Spinal cord (tissue), 10 donors: ENCODE measurements around the gene C1QTNF1. TPM values are rescaled to one million over a fixed set of nuclear protein-coding genes. Genes with fewer than 3 reads are reported as not detected.
"Not testable (repeated sequence)": the region's sequence is repeated elsewhere in the genome, so short reads cannot be mapped to it uniquely, and the experiment has no call there.

Source experiments
- DNase-seq, 6 donors: peaks; one replicate each; pipeline versions ENCODE4 v3.0.0 to v3.0.0-alpha.2; 2013 to 2015; ENCODE audit warnings: low spot score in 6 of 6, low read depth in 4 of 6
- H3K27ac ChIP-seq: one replicate; pipeline ENCODE4 v1.5.1; 2013; ENCODE audit warnings: low read depth, low read length, control low read depth
- H3K27me3 ChIP-seq: one replicate; pipeline ENCODE4 v1.6.1; 2013; ENCODE audit warnings: low read length; ENCODE audit not compliant: control insufficient read depth, insufficient read depth
- H3K36me3 ChIP-seq: one replicate; pipeline ENCODE4 v1.6.1; 2013; ENCODE audit warnings: low read length; ENCODE audit not compliant: control insufficient read depth, insufficient read depth
- H3K4me1 ChIP-seq: one replicate; pipeline ENCODE4 v1.6.1; 2013; ENCODE audit warnings: low read length; ENCODE audit not compliant: control insufficient read depth, insufficient read depth
- H3K4me3 ChIP-seq: one replicate; pipeline ENCODE4 v1.5.1; 2013; ENCODE audit warnings: low read depth, low read length, control low read depth
- H3K9me3 ChIP-seq: one replicate; pipeline ENCODE4 v1.6.1; 2013; ENCODE audit warnings: low read length; ENCODE audit not compliant: control insufficient read depth, insufficient read depth
- WGBS: methylation state at CpG from one replicate; pipeline ENCODE4 v1.1.5; 2013; ENCODE audit warnings: missing lambda C conversion rate; ENCODE audit not compliant: insufficient coverage; 5-methylcytosine and 5-hydroxymethylcytosine counted together
- polyA plus RNA-seq, 2 donors: library from polyadenylated mRNA; unstranded; fragments of 120-200 nt; gene quantifications; one replicate each; pipeline ENCODE4 v1.2.1, GENCODE V29; 2013; ENCODE audit not compliant: insufficient read length in 2 of 2
- total RNA-seq, 2 donors: library from RNA; depleted of rRNA in 1 of 2; stranded (reverse); fragments of 120-200 nt in 1 of 2; fragments of >200 nt in 1 of 2; gene quantifications; one replicate each; pipeline versions ENCODE4 v1.2.3 to v1.2.4, GENCODE V29; 2013 to 2014
- donor health status: healthy.

C1QTNF1 gene
- total and polyA plus RNA-seq, 4 donors = 4.0 to 15.5 (median 8.0) TPM

- no peaks in the 10 kb centered on the region for H3K36me3 ChIP-seq
- H3K27me3 ChIP-seq = peaks cover 64% of the 10 kb centered on the region
- H3K27ac ChIP-seq = no peak overlapping the region
- peaks cover 42% of the 10 kb centered on the region for H3K4me1 ChIP-seq
- no peak overlapping the region for H3K4me3 ChIP-seq
- 73% methylated on average over 5 of the region's 12 CpGs for WGBS
- DNase-seq = no peak
- no peaks in the 10 kb centered on the region for H3K9me3 ChIP-seq
Observed at GRCh38 chr17:79023180-79023705, 726 bp upstream of the C1QTNF1 start.

- DNase-seq = no peak
- WGBS = 52% methylated on average over 20 of the region's 31 CpGs
- H3K27me3 ChIP-seq = peaks cover 71% of the 10 kb centered on the region
- no peak overlapping the region for H3K27ac ChIP-seq
- peaks cover 39% of the 10 kb centered on the region for H3K4me1 ChIP-seq
- H3K36me3 ChIP-seq = no peaks in the 10 kb centered on the region
- no peaks in the 10 kb centered on the region for H3K9me3 ChIP-seq
- peak overlapping the region; percentile 46 for H3K4me3 ChIP-seq
Observed at GRCh38 chr17:79024901-79025737, 1.1 kb downstream of the C1QTNF1 start.

DNA sequence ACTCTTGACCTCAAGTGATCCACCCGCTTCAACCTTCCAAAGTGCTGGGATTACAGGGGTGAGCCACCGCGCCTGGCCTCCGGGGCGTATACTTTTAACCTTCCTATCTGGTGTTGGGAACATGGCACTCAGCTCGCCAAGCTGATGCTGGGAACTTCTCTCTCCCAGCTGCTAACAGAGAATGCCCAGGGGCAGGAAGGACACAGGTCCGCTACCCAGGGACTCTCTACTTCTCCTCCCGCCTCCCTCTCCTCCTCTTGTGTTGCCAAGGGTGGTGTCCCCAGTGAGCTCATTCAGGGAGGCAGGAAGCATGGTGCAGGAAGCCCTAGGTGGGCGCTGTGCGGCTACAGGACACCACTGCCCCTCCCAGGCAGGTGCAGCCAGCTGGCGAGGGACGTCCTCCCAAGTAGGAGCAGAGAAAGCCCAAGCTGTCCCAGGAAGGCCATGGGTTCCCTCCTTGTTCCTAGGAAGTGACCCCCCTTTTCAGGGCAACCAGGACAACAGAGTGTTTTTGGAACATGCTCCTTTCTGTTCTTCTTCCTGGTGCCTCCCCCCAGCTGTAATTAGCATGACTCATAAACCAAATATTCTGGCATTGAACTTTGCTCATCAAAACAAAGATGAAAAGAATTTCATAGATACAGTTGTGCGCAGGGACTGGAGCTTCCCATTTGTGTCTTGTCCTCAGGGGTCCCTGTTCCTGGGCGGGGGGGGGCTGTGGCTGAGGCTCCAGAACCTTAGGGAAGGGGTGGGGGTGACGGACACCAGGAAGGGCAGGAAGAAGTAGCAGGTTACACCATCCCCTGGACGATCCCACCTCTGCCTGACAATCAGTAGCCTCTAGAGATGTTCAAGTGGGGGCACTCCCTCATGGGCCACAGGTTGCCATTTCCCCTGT, 2.7 kb downstream of the C1QTNF1 start:
- WGBS = 88% methylated on average over 11 of the region's 16 CpGs
- Histone ChIP-seq H3K27ac (no peak overlapping the region), H3K9me3 (no peaks in the 10 kb centered on the region), H3K36me3 (no peaks in the 10 kb centered on the region), H3K27me3 (peaks cover 64% of the 10 kb centered on the region), H3K4me1 (peaks cover 37% of the 10 kb centered on the region), H3K4me3 (no peak overlapping the region)
- DNase-seq = no peak

DNA sequence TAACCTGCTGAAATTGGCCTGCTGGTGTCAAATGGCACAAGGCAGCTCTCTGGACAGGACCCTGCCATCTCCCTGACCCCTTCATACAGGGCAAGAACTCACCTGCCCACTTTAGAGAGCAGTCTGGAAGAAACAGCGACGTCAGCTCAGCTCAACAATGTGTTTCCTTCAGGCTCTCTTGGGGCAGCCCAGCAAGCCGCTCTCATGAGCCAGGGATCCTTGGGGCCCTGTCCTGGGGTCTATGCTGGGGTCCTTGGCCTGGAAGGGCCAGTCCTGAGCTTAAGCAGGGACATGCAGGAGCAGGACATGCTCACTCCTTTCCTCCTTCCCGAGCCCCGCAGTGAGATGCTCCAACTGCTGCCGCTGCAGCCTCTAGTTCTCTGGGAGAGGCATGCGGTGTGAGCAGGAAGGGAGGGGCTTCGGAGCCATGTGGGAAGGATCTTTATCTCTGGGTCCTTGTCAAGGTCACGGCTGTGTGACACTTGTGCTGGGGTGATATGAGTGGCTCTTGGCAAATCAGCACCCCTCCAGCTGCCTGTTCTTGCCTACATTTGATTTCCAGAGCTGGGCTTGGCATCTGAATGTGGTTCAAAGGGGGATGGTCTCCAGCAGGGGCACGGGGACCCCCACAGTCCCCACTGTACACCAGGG, 3.4 kb downstream of the C1QTNF1 start:
- Histone ChIP-seq H3K27ac (no peak overlapping the region), H3K4me3 (no peak overlapping the region), H3K4me1 (peaks cover 37% of the 10 kb centered on the region), H3K27me3 (peaks cover 61% of the 10 kb centered on the region), H3K36me3 (no peaks in the 10 kb centered on the region), H3K9me3 (no peaks in the 10 kb centered on the region)
- peak in 1 of 6 donors; percentile 9 for DNase-seq
- WGBS = 52% methylated on average over 9 of the region's 10 CpGs

DNA sequence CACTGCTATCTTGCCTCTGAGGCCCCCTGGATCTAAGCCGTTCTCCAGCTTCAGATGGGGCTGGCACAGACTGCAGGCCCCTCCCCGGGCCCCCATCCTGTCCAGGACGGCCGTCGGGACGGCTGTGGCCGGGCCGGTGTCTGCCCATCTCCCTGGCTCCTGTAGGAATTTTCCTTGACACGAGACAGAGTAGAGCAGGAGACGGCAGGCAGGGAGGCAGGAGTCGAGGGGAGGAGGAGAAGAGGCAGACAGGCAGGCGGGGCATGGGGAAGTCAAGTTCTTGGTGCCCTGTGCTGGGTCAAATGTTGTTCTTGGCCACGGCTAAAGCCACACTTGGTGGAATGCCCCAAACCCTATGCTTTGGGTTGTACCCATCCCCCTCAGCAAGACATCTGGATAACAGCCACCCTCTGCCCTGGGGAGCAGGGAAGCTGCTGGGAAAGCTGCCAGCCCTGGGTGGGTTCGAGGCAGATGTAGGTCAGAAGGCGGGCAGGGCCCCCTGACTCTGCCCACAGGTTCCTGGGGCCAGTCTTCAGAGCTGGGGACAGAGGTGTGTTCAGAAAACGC, 4.0 kb downstream of the C1QTNF1 start:
- H3K4me3 ChIP-seq = no peak overlapping the region
- H3K27ac ChIP-seq = no peak overlapping the region
- H3K4me1 ChIP-seq = peaks cover 37% of the 10 kb centered on the region
- WGBS = 58% methylated on average over 15 of the region's 16 CpGs
- H3K36me3 ChIP-seq = no peaks in the 10 kb centered on the region
- H3K27me3 ChIP-seq = peaks cover 55% of the 10 kb centered on the region
- DNase-seq = no peak
- H3K9me3 ChIP-seq = no peaks in the 10 kb centered on the region

GRCh38 chr17:79028496-79029326, 4.7 kb downstream of the C1QTNF1 start:
- H3K27me3 ChIP-seq = peaks cover 48% of the 10 kb centered on the region
- no peaks in the 10 kb centered on the region for H3K36me3 ChIP-seq
- no peak overlapping the region for H3K27ac ChIP-seq
- H3K4me1 ChIP-seq = peaks cover 37% of the 10 kb centered on the region
- no peaks in the 10 kb centered on the region for H3K9me3 ChIP-seq
- no peak overlapping the region for H3K4me3 ChIP-seq
- DNase-seq = peak in 1 of 6 donors; percentile 42
- 70% methylated on average over 16 of the region's 17 CpGs for WGBS

DNA sequence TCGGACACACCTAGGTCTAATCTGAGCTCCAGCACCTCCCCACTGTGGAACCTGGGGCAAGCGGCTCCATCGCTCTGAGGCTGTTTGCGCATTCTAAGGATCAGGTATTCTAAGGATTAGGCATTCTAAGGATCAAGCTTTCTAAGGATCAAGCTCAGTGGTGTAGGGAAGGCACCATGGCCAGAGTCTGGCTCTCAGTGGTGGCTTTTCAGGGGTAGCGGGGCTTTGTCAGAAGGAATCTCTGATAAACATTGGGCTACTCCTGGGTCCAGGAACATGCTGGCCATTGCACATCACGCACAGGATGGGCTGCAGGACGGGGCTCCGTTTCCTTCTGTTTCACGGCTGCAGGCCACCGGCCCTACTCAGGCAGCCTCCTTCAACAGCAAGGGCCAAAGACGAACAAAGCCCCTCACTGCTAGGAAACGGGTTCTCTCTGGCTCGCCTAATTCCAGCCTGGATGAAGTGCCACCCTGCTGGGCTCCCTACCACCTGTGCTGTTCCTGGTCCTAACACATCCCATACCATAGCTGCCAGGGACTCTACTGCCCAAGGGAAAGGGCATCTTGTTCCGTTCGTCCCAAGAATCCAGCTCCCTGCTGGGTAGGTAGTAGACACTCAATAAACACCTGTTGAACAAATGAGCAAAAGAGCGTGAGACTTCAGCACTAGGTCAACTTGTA, 5.5 kb downstream of the C1QTNF1 start:
- peaks cover 40% of the 10 kb centered on the region for H3K27me3 ChIP-seq

GRCh38 chr17:79030636-79031035, 6.7 kb downstream of the C1QTNF1 start:
- H3K9me3 ChIP-seq, H3K4me3 ChIP-seq, H3K36me3 ChIP-seq, H3K27ac ChIP-seq, DNase-seq: not testable (repeated sequence)
- peaks cover 30% of the 10 kb centered on the region for H3K4me1 ChIP-seq
- H3K27me3 ChIP-seq = peaks cover 29% of the 10 kb centered on the region
- WGBS = 96% methylated on average over 9 of the region's 12 CpGs

More for the DNA sequence above, 5.5 kb downstream of the C1QTNF1 start:
- no peaks in the 10 kb centered on the region for H3K36me3 ChIP-seq
- peaks cover 37% of the 10 kb centered on the region for H3K4me1 ChIP-seq
- DNase-seq = no peak
- H3K27ac ChIP-seq = no peak overlapping the region
- 77% methylated on average over 15 of the region's 16 CpGs for WGBS
- H3K4me3 ChIP-seq = no peak overlapping the region
- H3K9me3 ChIP-seq = no peaks in the 10 kb centered on the region
